CD4-positive, alpha-beta T cell treated with Interleukin-17A for 1 hour (primary cell): ENCODE results near the gene L3MBTL4.
"Not testable (repeated sequence)": the region's sequence is repeated elsewhere in the genome, so short reads cannot be mapped to it uniquely, and the experiment has no call there.

ENCODE experiments used
- DNase-seq: peaks from one replicate; pipeline ENCODE4 v3.0.0-alpha.2; 2020

The L3MBTL4 gene

DNA sequence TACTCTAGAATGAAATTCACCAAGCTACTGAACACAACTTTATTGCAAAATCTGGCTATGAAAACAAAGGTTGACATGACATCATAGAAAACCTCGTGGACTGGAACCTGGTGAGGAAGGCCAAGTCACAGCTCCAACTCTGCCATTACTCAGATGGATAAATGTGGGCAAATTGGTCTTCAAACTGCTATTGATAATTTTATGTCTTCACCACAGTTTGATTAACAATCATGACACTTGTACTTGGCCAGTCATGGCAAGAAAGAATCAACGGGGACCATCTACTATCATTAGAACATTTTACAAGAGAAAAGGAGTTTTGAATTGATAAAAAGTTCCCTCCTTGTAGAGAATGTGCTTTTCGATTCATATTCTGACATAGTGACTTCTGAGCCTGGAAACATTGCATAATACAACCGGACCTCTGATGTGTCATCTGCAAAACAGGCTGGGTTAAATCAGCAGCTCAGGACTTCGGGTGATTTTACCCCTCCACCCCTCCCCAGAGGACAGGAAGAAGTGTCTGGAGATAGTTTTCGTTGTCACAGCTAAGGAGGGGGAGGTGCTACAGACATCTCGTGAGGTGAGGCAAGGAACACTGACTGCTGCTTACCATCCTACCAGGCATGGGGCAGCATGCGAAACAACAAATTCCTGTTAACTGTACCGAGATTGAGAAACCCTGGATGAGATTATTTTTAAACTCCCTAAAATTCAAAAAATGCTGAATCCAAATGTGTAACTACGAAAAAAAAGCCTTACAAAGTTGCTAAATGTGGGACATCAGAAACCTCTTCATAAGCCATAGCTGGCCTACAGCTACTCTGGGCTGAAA is 8.4 kb downstream of the L3MBTL4 start:
- DNase-seq = no peak

DNA sequence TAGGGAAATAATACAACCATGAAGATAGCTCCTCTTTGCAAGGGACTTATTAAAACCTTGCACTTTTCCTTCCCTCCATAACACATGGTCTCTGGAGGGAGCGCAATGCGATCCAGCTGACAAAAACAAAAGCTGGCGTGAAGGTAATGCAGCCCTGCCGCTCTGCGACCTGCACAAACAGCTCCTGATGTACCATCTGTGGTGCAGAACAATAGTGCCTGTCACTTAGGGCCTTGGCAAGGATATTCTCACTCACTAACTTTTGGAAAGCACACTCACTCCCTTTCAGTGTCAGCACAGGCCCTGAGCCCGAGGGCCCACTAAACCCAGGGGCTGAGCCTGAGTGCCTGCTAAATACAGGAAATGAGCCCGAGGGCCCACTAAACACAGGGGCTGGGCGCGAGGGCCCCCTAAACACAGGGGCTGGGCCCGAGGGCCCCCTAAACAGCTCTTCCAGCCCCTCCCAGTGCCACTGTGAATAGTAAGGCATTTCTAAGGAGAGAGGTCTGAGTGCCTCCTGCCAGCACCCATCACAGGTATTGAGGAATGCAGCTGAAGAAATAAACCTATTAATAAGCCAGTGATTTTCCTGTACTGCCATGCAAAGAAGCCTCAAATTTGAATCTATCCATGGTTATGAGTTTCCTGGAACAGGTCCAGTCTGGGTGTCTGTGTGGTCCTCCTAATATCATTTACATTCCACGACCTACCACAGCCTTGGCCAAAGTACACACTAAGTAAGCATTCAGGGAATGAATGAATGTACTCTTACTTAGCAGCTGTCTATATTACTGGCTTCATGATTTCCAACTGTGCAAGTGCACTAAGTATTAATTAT is 9.3 kb downstream of the L3MBTL4 start:
- no peak for DNase-seq

DNA sequence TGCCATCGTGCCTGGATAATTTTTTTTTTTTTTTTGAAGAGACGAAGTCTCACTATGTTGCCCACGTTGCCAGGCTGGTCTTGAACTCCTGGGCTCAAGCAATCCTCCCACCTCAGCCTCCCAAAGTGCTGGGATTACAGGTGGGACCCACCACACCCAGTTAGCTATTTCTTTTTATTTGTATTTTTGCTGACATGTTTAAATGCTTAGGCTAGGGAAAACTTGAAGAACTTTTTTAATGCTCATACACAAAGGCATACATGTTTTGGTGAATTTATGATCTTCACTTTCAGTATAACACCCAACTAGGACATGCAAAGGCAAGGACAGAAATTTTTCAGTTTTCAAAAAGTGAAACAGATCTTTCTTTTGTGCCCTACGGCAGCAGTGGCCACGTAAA is 9.9 kb downstream of the L3MBTL4 start:
- no peak for DNase-seq

DNA sequence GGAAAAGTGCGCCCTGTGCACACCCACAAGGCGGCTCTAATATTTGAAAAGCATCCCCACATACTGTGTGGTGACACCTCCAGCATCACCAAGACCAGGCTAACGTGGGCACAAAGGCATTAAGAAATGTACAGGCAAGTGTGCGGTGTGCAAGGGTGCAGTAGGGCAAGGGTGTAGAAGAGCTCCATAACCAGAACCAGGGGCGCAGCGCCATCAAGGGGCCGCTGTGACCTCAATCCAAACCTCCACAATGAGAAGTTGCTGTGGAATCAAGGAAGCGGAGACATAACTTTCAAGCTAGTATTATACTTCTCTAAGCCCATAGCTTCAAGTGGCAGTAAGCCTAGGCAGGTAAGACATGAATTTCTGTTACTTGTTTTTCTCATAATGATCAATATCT is 13.0 kb downstream of the L3MBTL4 start:
- DNase-seq = no peak

DNA sequence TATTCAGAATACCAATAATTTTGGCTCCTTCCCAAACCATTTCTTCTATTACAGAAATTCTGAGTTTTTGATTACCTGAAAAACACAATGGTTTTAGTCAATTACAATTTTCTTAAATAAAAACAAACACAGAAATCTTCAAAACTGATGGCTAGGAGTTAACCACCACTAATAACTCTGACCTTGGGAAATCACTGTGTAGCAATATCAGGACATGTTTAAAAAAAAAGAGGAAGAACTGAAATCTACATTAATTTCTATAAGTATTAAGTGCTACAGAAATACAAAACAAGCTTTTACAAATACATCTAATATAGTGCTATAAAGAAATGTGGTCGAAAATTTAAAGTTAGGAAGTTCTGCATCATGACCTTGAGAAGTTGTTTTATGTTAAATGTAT is 14.9 kb downstream of the L3MBTL4 start:
- no peak for DNase-seq

DNA sequence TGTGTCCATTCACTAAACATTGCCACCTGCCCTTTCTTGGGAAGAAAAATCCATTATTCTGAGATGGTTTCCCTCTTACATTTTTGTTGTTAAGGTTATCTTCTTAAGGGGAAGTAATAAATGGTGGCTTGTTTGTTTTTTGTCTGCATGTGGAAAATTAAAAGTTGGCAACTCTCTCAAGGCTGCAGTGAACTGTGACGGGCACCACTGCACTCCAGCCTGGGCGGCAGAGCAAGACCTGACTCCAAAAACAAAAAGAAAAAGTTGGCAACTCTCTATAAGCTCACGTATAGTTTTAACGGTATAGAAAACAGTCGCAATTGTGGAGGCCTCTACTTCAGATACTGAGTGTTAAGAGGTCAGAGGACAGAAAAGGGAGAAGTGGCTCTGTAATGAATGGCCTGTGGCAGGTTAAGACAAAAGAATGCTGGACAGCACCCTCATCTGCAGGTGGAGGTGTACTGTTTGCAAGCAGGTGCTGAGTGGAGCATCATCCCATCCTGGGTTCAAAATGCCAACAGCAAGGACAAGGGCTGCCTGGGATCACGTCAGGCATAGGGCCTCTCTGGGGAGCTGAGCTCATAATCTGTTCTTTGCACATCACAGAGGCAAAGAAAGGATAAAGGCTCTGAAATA is 16.7 kb downstream of the L3MBTL4 start:
- no peak for DNase-seq

DNA sequence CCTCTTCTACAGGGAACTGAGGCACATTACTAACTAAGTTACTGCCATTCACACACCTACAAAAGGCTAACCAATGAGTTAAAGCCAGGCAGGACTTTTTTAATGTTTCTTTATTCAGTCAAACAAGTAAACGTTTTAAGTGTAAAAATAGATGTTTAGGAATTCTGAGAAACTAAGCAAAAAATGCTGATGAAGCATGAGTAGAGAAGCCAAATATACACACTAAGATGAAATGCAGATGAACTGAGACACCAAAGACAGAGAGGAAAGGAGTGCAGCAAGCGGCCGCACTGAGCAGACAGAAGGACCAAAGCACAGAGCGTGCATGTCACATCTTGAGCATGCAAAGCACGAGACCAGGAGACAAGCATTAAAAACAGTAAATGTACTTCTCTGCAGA is 17.9 kb downstream of the L3MBTL4 start:
- no peak for DNase-seq

DNA sequence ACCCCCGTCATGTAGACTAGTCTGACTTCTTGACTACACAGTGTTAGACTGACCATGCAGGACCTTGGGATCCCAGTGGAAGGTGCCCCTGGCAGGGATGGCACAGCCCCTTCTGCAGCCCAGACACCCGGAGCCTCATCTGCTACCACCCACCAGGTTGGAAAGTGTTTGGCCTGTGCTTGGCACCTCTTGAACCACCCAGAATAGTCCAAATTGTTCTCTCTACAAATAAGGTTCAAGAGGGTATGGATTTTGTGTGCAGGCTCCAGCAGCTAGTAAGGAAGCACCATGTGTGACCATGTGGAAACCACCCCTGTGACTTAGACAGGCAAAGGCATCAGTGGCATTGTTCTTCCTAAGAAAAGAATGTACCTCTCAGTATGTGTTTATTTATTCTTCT is 18.4 kb downstream of the L3MBTL4 start:
- no peak for DNase-seq

DNA sequence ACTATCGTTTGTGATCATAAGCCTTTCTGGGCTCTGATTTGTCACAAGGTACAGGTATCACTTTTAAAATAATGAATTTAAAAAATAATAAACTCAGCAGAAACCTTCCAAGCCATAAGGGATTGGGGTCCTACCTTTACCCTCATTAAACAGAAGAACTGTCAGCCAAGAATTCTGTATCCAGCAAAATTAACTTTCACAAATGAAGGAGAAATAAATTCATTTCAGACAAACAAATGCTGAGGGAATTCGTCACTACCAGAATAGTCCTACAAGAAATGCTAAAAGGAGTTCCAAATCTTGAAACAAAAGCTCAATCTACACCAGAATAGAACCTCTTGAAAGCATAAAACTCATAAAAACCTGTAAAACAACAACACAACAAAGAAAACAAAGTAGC is 25.7 kb downstream of the L3MBTL4 start:
- no peak for DNase-seq

DNA sequence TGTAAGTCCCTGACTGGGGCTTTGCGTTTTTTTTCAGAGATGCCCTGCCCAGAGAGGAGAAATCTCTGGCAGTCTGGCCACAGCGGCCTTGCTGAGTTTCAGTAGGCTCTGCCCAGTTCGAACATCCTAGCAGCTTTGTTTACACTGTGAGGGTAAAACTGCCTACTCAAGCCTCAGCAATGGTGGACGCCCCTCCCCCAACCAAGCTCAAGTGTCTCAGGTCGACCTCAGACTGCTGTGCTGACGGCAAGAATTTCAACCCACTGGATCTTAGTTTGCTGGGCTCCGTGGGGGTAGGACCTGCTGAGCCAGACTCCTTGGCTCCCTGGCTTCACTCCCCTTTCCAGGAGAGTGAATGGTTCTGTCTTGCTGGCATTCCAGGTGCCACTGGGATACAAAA is 31.7 kb downstream of the L3MBTL4 start:
- DNase-seq = no peak

DNA sequence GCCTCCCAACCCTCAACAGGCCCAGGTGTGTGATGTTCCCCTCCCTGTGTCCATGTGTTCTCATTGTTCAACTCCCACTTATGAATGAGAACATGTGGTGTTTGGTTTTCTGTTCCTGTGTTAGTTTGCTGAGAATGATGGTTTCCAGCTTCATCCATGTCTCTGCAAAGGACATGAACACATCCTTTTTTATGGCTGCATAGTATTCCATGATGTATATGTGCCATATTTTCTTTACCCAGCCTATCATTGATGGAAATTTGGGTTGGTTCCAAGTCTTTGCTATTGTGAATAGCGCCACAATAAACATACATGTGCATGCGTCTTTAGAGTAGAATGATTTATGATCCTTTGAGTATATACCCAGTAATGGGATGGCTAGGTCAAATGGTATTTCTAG is 37.2 kb downstream of the L3MBTL4 start:
- DNase-seq = not testable (repeated sequence)

DNA sequence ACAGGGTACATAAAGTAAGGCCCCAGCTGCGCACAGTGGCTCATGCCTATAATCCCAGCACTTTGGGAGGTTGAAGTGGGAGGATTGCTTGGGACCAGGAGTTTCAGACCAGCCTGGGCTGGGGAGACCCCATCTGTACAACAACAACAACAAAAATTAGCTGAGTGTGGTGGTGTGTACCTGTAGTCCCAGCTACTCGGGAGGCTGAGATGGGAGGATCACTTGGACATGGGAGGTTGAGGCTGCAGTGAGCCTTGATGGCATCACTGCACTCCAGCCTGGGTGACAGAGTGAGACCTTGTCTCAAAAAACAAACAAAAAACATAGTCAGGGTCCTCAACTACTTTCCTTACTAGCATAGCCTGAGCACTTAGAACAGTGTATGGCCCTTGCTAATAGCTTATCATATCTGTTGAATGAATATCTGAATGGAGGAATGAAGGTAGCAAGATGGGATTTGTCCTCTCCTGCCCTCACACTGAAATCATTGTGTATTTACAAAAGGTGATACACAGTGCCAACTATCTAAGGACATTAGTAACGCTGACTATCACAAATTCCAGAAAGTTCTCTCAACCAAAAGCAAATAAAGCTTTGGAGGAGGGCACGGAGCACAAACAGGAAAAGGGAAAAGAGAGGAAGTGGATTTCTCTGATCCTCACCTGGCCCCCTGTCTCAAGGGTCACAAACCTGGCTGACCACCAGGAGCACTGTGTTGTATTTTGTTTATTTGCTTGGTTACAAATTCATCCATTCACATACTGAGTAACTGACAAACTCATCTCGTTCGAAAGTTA is 38.1 kb downstream of the L3MBTL4 start:
- no peak for DNase-seq

DNA sequence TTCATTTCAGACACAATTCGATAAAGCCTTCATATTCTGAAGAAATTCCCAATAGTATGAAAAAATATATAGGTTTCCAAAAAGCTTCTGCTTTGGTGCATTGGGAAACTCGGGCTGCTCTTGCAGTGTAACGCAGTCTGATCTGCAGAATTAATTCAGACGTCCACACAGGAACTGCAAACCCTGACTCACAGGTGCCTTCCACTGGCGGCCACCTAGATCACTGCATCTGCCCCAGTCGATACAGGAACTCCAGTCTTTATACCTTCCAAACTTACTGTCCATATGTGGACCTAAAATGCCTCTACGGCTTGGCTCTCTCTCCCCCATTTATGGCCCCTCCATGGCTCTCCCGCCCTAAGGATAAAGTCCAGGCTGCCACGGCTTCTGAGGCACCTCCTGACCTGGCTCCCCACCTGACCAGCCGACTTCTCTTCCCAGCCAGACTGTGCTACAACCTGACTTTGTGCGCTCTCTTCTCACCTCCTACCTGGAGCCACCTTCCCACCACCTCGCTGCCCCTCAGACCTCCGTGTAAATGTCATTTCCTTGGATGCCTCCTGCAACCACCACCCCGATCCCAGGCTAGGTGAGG is 39.7 kb downstream of the L3MBTL4 start:
- no peak for DNase-seq

DNA sequence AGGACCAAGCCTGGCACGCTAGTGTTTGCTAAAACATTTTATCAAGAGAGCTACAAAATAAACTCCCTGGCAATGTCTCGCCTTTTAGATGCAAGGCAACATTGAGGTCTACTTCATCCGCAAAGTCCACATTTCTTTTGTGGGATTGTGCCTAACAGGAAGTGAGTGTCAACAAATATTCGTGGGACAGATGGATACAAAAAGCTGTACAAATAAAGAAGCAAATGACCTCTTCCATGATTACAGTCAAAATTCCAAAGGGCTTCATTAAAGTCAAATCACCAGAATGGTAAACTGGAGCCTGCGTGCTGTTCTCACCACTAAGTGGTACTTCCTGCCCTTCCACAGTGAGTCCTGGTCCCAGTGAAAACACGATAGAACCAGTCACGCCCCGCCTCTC is 40.4 kb downstream of the L3MBTL4 start:
- DNase-seq = no peak

DNA sequence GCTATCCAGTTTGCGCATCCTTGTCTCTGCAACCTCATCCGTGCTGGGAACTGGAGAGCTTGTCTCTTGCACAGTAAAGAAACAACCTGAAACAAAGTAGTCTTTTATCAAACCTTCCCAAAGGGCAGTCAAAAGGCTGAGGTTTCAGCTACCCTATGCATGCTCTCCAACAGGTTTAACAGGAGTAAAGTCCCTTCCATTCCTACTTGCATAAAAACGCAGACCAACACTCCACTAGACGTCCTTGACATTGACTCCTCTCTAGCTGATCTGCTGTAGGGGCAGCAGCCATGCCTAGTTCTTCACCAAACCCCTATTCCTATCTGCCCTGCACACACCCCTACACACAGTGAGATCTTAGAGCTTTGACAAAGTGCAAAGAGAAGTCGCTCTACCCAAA is 41.5 kb downstream of the L3MBTL4 start:
- DNase-seq = no peak

DNA sequence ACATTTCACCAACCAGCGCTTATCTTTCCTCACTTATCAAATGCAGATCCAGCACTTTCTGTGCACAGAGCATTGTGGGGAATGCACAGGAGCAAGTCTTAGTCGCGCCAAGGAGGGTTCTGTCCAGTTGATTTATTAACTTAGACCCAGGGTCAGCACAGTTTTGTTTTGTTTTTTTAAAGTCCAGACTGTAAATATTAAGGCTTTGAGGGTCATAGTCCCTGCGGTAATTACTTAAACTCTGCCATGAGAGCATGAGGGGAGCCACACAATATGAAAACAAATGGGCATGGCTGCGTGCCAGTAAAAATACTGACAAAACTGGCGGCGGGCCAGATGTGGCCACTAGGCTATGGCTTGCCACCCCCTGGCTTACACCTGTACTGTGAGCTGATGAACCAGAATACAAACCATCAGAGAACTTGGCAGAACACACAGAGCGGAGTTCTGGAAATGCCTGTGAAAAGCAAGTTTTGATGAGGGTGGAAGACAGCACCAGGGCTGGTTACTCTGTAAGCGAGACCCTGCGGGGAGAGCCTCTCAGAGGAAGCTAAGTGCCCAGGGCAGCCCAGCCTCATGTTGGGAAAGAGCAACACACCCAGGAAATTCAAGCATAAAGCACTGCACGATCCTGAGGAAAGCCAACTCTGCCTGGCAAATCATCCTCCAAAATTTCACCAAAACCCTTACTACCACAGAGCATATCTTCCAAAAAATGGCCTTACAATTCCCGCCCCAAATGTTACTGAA is 43.6 kb downstream of the L3MBTL4 start:
- DNase-seq = no peak

DNA sequence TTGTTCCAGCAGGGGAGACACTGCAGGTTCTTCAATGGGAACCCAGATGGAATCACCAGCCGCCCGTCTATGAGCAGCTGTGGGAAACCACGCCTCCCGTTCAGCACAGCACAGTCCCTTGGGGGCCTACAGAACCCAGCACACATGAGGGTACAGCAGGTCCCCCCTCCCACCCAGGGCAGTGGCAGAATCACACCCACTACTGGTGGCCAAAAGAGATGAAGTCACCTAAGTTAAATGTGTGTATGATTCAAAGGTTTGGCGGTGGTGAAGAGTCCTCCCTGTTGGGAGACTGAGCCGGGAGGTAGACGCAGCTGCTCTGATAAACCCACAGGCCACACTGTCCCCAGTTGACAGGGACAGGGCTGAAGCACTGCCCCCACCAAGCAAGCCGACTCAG is 44.3 kb downstream of the L3MBTL4 start:
- DNase-seq = no peak

DNA sequence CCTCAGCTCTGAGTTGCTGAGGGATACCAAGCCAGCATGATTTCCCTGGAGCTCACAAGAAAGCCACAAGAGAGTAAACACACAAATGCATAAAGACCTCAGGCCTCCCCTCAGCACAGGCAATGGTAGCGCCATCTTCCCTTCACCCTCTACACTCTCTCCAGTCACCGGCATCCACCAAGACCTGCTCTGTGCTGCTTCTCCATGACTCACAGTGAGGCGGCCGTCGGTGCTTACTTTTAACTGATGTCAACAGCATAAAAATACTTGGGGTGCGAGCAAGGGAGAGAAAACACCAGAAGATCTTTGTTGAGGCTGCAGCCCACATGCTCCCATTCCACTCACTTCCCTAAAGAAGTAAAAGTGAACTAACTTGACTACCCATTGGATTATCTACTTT is 46.7 kb downstream of the L3MBTL4 start:
- no peak for DNase-seq

DNA sequence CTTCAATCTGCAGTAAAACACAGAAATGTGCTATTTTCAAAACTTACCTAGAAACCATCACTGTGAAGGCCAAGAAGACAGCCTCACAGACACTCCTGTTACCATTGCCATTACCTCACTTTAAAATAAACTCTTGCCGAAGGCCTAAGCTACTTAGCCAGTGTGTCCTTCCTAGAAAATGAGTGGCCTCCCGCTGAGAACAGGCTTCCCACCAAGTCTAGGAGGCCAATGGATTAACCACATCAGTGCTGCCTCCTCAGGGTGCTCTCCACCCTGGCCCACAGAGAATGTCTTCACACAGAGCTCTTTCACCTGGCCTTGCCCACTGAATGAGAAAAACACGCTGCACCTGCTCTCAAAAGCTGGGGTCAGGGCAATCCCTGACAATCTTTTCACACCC is 47.5 kb downstream of the L3MBTL4 start:
- no peak for DNase-seq

DNA sequence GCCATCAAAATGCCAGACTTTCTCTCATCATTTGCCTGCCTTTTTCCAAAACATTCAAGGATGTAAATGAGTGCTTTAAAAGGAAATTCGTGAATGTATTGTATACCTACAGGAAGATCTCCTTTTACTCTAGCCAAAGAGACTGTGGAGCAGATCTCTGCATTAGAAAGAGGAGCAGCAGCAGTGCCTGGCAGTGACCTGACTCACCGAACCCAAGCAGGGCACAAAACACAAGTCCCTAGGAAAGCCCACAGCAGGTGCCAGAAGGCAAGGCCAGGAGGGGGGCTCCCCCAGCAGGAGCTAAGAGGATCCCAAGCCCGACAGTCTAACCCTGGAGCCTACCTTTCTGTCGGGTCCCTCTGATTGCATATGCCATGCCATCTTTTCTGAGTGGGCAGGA is 47.9 kb downstream of the L3MBTL4 start:
- no peak for DNase-seq

DNA sequence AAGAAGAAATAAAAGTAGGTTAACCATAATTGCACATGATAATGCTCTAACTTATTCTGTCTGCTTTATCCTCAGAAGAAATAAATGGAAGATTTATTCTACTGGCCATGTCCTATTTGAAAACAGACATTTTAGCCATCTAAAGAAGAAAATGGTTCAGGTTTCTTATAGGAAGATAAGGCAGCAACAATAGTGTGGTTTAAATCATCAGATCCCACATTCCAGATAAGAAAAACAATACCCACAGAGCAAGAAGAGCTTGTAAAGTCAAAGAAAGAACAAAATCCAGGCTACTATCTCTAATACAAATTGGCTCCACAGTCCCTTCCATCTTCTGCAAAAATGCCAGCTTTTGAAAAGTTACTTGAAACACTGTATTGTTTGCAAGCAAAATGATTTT is 49.3 kb downstream of the L3MBTL4 start:
- DNase-seq = no peak

DNA sequence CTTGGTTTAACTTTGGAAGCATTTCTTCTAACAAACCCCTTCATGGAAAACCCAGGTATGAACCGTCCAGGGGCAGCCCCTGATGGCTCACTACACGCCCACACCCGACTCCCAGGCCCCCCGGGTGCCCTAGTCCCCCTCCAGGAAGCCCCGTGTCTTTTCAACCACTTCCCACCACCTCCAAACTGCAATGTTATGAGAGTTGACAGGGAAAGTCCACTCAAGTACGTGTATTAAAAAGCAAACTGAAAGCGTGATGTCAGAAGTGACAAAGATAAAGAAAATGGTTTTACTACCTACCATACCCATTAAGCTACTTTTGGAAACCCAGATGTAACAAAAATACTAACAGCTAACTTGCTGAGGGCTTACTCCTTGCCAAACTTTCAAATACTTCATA is 51.5 kb downstream of the L3MBTL4 start:
- DNase-seq = no peak
